Measurements from ENCODE around the gene TIMMDC1. TPM values are rescaled to one million over a fixed set of nuclear protein-coding genes. Genes with fewer than 3 reads are reported as not detected.

TIMMDC1 gene, protein sequence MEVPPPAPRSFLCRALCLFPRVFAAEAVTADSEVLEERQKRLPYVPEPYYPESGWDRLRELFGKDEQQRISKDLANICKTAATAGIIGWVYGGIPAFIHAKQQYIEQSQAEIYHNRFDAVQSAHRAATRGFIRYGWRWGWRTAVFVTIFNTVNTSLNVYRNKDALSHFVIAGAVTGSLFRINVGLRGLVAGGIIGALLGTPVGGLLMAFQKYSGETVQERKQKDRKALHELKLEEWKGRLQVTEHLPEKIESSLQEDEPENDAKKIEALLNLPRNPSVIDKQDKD
- 100 to 1,000 TPM in 1 of 3 donors, 10 to 100 TPM in 2; 93.4 to 107 (median 95.3) TPM for total RNA-seq
- long read RNA-seq, donor 1, transcript TIMMDC1-208 (7 exons, 2,394 nt) = major isoform, 42 of 47 reads
- long read RNA-seq, donor 1, partial matches to known transcripts = 1 of 47 reads
- long read RNA-seq, donor 1, other reads (novel, unspliced or antisense) = 4 of 47 reads
- long read RNA-seq, donor 2, transcript TIMMDC1-208 (7 exons, 2,394 nt) = major isoform, 61 of 66 reads
- long read RNA-seq, donor 2, partial matches to known transcripts = 1 of 66 reads
- long read RNA-seq, donor 2, other reads (novel, unspliced or antisense) = 3 of 66 reads

DNA sequence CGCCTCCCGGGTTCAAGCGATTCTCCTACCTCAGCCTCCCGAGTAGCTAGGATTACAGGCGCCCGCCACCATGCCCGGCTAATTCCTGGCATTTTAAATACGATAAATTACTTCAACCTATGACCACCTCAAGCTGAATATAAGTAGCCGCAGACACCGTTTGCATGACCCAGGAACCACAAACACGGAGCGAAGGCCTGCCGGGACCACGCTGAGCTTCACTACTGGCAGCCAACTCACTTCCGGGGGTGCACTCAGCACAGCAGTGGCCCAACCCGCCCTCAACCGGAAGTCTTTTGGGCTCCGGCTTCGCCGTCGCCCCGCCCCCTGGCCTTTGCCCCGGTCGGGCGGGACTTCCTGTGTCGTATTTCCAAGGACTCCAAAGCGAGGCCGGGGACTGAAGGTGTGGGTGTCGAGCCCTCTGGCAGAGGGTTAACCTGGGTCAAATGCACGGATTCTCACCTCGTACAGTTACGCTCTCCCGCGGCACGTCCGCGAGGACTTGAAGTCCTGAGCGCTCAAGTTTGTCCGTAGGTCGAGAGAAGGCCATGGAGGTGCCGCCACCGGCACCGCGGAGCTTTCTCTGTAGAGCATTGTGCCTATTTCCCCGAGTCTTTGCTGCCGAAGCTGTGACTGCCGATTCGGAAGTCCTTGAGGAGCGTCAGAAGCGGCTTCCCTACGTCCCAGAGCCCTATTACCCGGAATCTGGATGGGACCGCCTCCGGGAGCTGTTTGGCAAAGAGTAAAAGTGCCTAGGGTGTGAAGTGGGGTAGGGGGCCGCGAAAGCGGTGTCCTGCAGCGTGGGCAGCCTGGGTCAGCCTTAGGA, at the start of gene TIMMDC1:
Gene TIMMDC1 (plus strand): TSS at position 362 of the 826 bp plus-strand sequence. CDS start 187 bp downstream, at position 549.
- H3K36me3 ChIP-seq (ENCODE audit: low read depth) = no peaks in the 10 kb centered on the region
- peak; percentile 99 for ATAC-seq
- peak within 1 kb of the TSS; percentile 35 for H3K4me3 ChIP-seq
- no peaks in the 10 kb centered on the region for H3K9me3 ChIP-seq
- TF ChIP-seq, protein P1, sequence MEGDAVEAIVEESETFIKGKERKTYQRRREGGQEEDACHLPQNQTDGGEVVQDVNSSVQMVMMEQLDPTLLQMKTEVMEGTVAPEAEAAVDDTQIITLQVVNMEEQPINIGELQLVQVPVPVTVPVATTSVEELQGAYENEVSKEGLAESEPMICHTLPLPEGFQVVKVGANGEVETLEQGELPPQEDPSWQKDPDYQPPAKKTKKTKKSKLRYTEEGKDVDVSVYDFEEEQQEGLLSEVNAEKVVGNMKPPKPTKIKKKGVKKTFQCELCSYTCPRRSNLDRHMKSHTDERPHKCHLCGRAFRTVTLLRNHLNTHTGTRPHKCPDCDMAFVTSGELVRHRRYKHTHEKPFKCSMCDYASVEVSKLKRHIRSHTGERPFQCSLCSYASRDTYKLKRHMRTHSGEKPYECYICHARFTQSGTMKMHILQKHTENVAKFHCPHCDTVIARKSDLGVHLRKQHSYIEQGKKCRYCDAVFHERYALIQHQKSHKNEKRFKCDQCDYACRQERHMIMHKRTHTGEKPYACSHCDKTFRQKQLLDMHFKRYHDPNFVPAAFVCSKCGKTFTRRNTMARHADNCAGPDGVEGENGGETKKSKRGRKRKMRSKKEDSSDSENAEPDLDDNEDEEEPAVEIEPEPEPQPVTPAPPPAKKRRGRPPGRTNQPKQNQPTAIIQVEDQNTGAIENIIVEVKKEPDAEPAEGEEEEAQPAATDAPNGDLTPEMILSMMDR (IDR thresholded peaks at IDR 0.05) = no peak
- H3K4me1 ChIP-seq (ENCODE audit: low read depth) = peaks cover 18% of the 10 kb centered on the region
- peak; percentile 98 for DNase-seq
- intact Hi-C loops (cut with DNase I, micrococcal nuclease) = no loop called here

DNA sequence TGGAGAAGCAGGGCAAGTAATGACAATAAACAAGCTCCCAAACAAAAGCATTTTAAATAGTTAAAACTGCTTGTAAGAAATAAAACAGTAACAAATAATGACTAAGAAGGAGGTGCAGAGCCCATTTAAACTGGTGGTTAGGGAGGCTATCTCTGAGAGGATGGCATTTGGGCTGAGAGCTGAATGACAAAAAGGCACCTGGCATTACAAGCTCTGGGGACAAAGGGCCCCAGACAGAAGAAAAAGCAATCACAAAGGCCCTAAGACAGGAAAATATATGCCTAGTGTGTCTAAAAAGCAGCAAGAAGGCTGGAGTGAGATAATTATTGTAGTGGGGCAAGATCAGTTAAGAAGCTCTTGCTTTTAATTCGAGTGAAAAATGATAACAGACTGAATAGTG, 44.5 kb upstream of the TIMMDC1 start:
- no peaks in the 10 kb centered on the region for H3K9me3 ChIP-seq
- intact Hi-C loops (cut with DNase I, micrococcal nuclease) = no loop called here
- ATAC-seq (no peak), DNase-seq (no peak)
- no peaks in the 10 kb centered on the region for H3K4me1 ChIP-seq (ENCODE audit: low read depth)
- no peak overlapping the region for H3K4me3 ChIP-seq
- TF ChIP-seq, protein P1 (IDR thresholded peaks at IDR 0.05) = no peak
- H3K36me3 ChIP-seq (ENCODE audit: low read depth) = no peaks in the 10 kb centered on the region

DNA sequence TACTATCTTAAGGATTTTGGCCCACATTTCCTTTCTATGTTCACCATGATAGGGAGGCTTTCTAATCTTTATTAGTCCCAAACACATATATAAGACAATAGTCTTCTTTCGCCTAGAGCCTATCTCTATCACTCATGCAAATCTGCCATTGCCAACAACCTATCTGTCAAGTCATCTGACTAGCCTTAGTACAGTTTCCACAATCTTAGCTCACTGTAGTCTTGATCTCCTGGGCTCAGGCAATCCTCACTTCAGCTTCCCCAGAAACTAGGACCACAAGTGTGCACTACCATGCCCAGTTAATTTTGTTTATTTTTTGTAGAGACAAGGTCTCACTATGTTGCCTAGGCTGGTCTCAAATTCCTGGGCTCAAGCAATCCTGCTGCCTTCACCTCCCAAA, 41.9 kb upstream of the TIMMDC1 start:
- DNase-seq (no peak), ATAC-seq (no peak)
- Histone ChIP-seq H3K4me3 (no peak overlapping the region), H3K4me1 (ENCODE audit: low read depth) (peaks cover 1% of the 10 kb centered on the region), H3K36me3 (ENCODE audit: low read depth) (no peaks in the 10 kb centered on the region), H3K9me3 (no peaks in the 10 kb centered on the region)
- TF ChIP-seq, protein P1 (IDR thresholded peaks at IDR 0.05) = no peak
- intact Hi-C loops (cut with DNase I, micrococcal nuclease) = no loop called here

DNA sequence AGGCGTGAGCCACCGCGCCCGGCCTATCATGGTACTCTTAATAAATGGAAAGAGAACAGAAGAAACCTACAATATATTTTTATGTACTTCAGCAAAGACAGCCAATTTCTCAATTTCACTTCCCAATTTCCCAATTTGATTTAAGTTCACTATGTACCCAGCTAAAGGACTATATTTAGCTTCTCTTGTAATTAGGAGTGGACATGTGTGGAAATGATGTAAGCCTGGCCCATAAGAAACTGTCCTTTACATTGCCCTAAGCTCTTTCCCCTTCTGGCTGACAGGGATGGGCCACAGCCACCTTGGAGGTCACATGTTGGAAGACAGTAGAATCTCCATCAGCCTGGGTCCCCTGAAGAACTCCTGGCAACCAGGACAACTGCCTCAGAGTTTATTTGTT, 41.1 kb upstream of the TIMMDC1 start:
- H3K9me3 ChIP-seq = no peaks in the 10 kb centered on the region
- H3K4me1 ChIP-seq (ENCODE audit: low read depth) = peaks cover 9% of the 10 kb centered on the region
- TF ChIP-seq, protein P1 (IDR thresholded peaks at IDR 0.05) = no peak
- DNase-seq (no peak), ATAC-seq (no peak)
- H3K4me3 ChIP-seq = no peak overlapping the region
- no peaks in the 10 kb centered on the region for H3K36me3 ChIP-seq (ENCODE audit: low read depth)
- intact Hi-C loops (cut with DNase I, micrococcal nuclease) = no loop called here

All from mucosa of descending colon (tissue), 3 donors.